SKM-1 (cell line): ENCODE results near the gene IGSF22.

ENCODE experiments used
- DNase-seq: peaks from one replicate; lab custom pipeline; 2025; ENCODE audit not compliant: unreplicated experiment; lab: John Stamatoyannopoulos, UW

The IGSF22 gene

DNA sequence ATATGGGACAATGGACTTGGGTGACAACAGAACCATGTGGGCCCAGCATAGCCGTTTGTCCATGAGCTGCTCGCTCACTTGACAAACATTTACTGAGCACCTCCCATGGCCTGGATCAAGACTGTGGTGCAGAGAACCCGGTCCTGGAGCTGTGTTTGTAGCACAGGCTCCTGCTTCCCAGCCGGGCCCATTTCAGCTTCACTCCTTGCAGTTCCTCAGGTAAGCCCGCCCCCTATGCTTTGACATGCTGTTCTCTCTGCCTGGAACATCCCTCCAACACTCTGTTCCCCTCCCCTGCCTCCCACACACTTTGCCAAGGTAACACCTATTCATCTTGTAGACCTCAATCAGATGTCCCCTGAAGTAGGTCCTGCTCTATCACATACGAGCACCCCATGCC lies 19.3 kb upstream of the IGSF22 start:
- no peak for DNase-seq

- DNase-seq = no peak
Measured at GRCh38 chr11:18743900-18744514, 18.0 kb upstream of the IGSF22 start.

DNA sequence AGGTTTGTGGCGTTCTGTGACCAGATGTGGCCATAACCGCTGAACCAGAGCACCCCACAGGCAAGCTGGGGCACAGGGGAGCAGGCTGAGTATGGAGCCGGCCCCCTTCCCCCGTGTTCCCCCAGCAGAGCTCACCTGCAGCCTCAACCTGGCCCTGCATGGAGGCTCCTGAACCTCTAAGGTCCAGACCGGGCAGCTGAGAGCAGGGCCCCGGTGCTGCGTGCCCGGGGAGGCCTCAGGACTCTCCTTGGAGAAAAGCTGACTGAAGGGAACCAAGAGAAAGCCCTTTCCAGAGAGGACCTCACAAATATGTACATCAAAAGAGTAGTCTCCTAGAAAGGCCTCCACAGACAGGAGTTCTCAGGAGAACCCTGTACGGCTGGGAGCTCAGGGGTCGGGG lies 17.4 kb upstream of the IGSF22 start:
- DNase-seq = no peak

DNA sequence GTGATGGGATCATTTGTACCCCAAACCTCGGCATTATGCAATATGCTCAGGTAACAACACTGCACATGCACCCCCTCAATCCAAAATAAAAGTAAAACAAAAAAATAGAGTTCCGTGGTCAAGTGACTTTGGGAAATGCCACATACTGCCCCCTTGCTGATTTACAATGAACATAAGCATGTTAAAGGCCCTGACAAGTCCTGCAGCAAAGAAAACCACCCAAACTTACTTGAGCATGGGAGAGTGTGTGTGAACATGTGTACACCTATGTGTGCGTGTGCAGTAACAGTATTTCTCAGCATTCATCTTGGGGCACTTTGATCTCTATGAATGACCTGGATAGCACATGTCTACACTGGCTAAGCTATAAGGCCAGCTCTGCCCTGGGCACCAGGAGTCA lies 15.8 kb upstream of the IGSF22 start:
- no peak for DNase-seq

- DNase-seq = no peak
Measured at GRCh38 chr11:18739685-18740084, 13.7 kb upstream of the IGSF22 start.

DNA sequence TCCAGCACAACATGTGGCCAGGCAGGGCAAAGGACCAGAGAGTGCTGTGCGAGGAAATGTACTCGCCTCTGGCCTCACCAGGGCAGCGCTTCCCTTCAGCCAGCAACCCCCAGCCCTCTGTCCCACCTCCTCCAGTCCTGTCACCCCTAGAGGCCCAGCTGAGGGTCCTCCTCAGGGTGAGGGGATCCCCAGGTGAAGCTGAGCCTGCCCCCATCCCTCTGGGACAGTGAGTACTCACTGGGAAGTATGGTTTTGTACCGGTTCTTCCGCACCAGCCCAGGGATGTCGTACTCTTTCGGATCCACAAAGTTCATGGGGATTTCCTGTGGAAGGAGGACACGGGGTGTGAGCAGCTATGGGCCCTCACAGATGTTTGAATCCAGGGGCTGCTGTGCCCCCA lies 11.7 kb upstream of the IGSF22 start:
- DNase-seq = no peak

GRCh38 chr11:18736590-18737148 lies 10.7 kb upstream of the IGSF22 start:
- no peak for DNase-seq

GRCh38 chr11:18733202-18733601 lies 7.2 kb upstream of the IGSF22 start:
- DNase-seq = no peak

- peak; percentile 38 for DNase-seq
Measured at GRCh38 chr11:18731949-18732821, 6.2 kb upstream of the IGSF22 start.

- no peak for DNase-seq
Measured at GRCh38 chr11:18731441-18731840, 5.5 kb upstream of the IGSF22 start.

GRCh38 chr11:18730020-18730419 lies 4.0 kb upstream of the IGSF22 start:
- no peak for DNase-seq

DNA sequence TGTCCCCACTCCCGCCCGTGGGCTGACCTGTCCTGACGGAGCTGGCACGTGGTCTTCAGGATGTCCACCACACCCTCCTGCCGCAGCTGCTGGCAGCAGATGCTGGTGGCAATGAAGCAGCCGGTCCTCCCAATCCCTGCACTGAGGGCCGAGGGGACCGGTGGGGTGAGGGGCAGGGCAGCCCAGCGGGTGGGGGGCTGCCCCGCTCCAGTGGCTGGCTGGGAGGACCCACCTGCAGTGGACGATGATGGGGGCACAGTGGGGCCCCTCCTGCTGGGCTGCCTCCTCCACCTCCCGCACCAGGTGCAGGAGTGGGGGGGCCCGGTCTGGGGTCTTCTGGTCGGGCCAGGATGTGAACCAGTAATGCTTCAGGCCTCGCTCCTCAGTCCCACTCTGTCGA lies 3.4 kb upstream of the IGSF22 start:
- no peak for DNase-seq

DNA sequence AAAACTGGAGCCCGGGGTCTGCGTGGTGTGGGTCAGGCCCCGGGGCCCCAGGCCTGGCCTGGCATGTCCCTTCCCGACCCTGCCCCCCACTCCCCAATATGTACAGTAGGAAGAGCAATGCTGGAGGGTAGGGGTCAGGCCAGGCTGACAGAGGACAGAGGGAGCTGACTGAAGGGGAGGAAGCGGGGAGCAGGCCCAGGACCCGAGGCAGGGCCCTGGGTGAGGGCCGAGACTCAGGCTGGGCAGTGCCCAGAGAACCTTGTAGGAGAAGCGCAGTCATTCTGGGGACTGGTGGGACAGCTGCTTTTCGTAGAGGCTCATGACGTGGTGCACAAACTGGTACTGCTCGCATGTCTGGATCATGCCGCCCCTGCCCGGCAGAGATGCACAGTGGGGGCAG lies 2.7 kb upstream of the IGSF22 start:
- DNase-seq = no peak

GRCh38 chr11:18727479-18728236 lies 1.7 kb upstream of the IGSF22 start:
- peak; percentile 23 for DNase-seq

DNA sequence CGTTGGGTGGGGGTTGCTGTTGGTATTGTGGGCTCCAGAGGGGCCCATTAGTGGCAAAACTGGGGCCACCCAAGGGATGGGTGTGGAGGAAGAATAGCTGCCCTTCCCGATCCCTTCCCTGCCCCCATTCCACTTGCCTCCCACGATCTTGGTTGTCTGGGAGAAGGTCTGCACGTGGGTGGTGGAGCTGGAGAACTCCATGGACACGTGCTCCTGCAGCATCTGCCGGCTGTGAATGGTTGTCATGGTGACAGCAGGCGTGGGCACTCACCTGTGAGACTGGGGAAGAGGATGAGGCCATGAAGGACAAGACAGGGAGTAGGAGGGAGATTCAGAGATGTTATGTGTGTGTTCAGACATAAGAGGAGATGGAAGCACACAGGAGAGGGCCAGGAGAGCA lies 2.0 kb downstream of the IGSF22 start:
- DNase-seq = no peak

DNA sequence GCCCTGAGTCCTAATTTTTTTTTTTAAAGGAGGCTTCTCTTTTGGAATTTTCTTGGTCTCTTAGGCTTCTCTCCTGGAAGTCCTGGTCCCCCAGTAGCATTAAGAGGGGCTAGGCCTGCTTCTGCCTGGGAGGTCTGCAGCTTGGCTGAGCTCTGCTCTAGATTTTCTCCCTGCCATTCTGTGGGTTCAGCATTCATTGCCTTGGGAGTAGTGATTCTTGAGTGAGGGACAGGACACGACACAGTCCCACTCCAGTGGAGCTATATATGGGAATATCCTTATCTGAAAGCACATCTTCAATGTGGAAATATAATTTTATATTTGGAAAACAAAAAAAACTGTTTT lies 3.7 kb downstream of the IGSF22 start:
- no peak for DNase-seq

GRCh38 chr11:18721561-18722292 lies 4.3 kb downstream of the IGSF22 start:
- peak; percentile 58 for DNase-seq

DNA sequence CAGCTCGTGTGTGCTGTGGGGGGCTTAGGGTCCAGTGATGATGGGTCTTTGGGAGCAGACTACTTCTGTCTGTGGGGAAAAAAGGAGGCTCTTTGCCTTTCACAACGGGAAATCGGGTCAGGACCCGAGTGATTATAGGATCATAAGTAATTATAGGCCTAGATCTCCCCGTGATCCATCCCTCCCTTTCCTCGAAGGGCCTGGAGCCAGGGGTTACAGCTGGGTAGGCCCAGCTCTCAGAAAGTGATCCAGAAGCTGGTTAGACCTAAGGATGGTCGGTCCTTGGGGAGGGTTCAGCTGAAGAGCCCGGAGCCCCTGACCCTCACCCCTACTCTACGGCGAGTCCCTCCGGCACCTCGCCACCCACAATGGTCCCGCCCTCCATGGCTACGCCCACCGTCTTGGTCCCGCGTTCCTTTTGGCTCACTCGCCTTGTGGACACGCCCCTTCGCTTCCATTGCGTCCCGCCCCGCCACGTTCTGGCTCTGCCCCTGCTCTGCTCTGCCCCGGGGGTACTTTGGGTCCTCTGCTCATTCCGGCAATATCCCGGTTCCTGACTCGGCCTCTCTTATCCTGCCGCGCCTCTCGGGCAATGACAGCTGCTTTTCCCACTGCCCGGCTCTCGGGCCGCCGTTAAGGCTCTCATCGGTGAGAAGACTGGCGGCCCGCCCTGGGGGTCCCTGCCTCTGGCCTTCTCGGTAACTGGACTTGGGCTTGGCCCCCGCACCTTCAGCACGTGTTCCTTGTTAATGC lies 5.0 kb downstream of the IGSF22 start:
- no peak for DNase-seq

- no peak for DNase-seq
Measured at GRCh38 chr11:18720091-18720807, 5.7 kb downstream of the IGSF22 start.

- DNase-seq = no peak
Measured at GRCh38 chr11:18715476-18715875, 10.5 kb downstream of the IGSF22 start.
